Measurements from ENCODE around the gene SYNCRIP. TPM values are rescaled to one million over a fixed set of nuclear protein-coding genes. Genes with fewer than 3 reads are reported as not detected.
A peak's percentile ranks its signal among the peaks of the same experiment; 100 is the strongest.

SYNCRIP gene
- total and polyA plus RNA-seq, 2 of the 13 experiments (the other 11 are each of a cell fraction or from before 2014, with no cell fraction given): 8.1 to 112 TPM

DNA sequence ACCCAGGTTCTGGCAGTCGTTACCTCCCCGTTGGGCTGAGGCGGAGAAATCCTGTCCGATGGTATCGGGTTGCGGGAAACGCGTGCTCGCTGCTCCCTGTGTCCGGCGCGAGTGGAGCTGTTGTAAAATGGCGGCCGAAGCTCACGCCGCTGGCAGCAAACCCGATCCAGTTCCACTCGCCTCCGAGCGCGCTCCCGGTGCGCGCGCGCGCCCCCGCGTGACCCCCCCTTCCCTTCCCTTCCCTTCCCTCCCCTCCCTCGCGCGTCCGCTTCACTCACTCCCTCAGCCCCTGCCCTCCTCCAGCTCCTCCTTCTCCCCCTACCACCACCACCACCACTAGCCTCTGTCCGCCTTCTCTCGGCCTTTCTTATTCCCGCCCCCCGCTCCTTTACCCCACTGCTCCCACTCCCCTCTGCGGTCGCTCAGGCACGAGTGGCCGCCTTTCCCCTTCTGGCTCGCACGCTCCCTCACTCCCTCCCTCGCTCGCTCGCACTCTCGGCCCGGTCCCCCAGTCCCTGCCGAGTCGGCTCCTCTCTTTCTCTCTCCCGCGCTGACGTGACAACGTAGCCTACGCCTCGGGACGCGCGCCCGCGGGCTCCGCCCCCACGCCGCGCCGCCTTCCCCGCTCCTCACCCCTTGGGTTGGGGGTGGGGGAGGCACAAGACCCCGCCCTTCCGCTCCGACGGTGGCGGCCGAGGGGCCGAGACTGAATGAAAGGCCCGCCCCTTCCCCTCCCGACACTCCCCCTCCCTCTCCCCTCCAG lies at the start of gene SYNCRIP (continued):
- TF ChIP-seq SMAD1 (CRISPR knock-in tag; IDR thresholded peaks at IDR 0.05; ENCODE audit: borderline replicate concordance, low read depth) (no peak), KLF13 (CRISPR knock-in tag; IDR thresholded peaks at IDR 0.05) (no peak), FOXC1 (CRISPR knock-in tag; IDR thresholded peaks at IDR 0.05; ENCODE audit: borderline replicate concordance) (0 out of 2 replicates have a peak, but pooled peaks have one; percentile 21), NKX3-1 (CRISPR knock-in tag; IDR thresholded peaks at IDR 0.05) (0 out of 2 replicates have a peak, but pooled peaks have one; percentile 8), SP5 (CRISPR knock-in tag; IDR thresholded peaks at IDR 0.05; ENCODE audit: borderline replicate concordance, low read depth) (peak; percentile 85), RNF2 (conservative IDR thresholded peaks at IDR 0.05; ENCODE audit: low read depth) (no peak), TEAD2 (CRISPR knock-in tag; IDR thresholded peaks at IDR 0.05) (no peak), ZNF672 (CRISPR knock-in tag; IDR thresholded peaks at IDR 0.05) (0 out of 2 replicates have a peak, but pooled peaks have one; percentile 42), ZNF652 (CRISPR knock-in tag; IDR thresholded peaks at IDR 0.05; ENCODE audit: borderline replicate concordance, low read depth) (no peak), PHF5A (CRISPR knock-in tag; IDR thresholded peaks at IDR 0.05; ENCODE audit: low read depth, unreplicated experiment) (no peak), MAZ (IDR thresholded peaks at IDR 0.05; ENCODE audit: borderline replicate concordance, low read depth, low read length) (peak; percentile 75), MAZ (CRISPR knock-in tag; IDR thresholded peaks at IDR 0.05; ENCODE audit: low read depth) (peak; percentile 74; the same call in 1 of the 2 replicates), SIX4 (CRISPR knock-in tag; IDR thresholded peaks at IDR 0.05) (no peak), ADNP (CRISPR knock-in tag; IDR thresholded peaks at IDR 0.05) (no peak), MTA1 (CRISPR knock-in tag; IDR thresholded peaks at IDR 0.05; ENCODE audit: borderline replicate concordance) (no peak)
- TF ChIP-seq, protein P1, sequence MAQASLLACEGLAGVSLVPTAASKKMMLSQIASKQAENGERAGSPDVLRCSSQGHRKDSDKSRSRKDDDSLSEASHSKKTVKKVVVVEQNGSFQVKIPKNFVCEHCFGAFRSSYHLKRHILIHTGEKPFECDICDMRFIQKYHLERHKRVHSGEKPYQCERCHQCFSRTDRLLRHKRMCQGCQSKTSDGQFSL (CRISPR knock-in tag; IDR thresholded peaks at IDR 0.05): peak; percentile 92
- TF ChIP-seq, protein P2, sequence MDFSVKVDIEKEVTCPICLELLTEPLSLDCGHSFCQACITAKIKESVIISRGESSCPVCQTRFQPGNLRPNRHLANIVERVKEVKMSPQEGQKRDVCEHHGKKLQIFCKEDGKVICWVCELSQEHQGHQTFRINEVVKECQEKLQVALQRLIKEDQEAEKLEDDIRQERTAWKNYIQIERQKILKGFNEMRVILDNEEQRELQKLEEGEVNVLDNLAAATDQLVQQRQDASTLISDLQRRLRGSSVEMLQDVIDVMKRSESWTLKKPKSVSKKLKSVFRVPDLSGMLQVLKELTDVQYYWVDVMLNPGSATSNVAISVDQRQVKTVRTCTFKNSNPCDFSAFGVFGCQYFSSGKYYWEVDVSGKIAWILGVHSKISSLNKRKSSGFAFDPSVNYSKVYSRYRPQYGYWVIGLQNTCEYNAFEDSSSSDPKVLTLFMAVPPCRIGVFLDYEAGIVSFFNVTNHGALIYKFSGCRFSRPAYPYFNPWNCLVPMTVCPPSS (IDR thresholded peaks at IDR 0.05): no peak
- TF ChIP-seq, protein P3, sequence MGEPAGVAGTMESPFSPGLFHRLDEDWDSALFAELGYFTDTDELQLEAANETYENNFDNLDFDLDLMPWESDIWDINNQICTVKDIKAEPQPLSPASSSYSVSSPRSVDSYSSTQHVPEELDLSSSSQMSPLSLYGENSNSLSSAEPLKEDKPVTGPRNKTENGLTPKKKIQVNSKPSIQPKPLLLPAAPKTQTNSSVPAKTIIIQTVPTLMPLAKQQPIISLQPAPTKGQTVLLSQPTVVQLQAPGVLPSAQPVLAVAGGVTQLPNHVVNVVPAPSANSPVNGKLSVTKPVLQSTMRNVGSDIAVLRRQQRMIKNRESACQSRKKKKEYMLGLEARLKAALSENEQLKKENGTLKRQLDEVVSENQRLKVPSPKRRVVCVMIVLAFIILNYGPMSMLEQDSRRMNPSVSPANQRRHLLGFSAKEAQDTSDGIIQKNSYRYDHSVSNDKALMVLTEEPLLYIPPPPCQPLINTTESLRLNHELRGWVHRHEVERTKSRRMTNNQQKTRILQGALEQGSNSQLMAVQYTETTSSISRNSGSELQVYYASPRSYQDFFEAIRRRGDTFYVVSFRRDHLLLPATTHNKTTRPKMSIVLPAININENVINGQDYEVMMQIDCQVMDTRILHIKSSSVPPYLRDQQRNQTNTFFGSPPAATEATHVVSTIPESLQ (CRISPR knock-in tag; conservative IDR thresholded peaks at IDR 0.05): no peak
- TF ChIP-seq, protein P4, sequence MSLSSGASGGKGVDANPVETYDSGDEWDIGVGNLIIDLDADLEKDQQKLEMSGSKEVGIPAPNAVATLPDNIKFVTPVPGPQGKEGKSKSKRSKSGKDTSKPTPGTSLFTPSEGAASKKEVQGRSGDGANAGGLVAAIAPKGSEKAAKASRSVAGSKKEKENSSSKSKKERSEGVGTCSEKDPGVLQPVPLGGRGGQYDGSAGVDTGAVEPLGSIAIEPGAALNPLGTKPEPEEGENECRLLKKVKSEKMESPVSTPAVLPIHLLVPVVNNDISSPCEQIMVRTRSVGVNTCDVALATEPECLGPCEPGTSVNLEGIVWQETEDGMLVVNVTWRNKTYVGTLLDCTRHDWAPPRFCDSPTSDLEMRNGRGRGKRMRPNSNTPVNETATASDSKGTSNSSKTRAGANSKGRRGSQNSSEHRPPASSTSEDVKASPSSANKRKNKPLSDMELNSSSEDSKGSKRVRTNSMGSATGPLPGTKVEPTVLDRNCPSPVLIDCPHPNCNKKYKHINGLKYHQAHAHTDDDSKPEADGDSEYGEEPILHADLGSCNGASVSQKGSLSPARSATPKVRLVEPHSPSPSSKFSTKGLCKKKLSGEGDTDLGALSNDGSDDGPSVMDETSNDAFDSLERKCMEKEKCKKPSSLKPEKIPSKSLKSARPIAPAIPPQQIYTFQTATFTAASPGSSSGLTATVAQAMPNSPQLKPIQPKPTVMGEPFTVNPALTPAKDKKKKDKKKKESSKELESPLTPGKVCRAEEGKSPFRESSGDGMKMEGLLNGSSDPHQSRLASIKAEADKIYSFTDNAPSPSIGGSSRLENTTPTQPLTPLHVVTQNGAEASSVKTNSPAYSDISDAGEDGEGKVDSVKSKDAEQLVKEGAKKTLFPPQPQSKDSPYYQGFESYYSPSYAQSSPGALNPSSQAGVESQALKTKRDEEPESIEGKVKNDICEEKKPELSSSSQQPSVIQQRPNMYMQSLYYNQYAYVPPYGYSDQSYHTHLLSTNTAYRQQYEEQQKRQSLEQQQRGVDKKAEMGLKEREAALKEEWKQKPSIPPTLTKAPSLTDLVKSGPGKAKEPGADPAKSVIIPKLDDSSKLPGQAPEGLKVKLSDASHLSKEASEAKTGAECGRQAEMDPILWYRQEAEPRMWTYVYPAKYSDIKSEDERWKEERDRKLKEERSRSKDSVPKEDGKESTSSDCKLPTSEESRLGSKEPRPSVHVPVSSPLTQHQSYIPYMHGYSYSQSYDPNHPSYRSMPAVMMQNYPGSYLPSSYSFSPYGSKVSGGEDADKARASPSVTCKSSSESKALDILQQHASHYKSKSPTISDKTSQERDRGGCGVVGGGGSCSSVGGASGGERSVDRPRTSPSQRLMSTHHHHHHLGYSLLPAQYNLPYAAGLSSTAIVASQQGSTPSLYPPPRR (CRISPR knock-in tag; IDR thresholded peaks at IDR 0.05; ENCODE audit: borderline replicate concordance): no peak
- TF ChIP-seq, protein P5, sequence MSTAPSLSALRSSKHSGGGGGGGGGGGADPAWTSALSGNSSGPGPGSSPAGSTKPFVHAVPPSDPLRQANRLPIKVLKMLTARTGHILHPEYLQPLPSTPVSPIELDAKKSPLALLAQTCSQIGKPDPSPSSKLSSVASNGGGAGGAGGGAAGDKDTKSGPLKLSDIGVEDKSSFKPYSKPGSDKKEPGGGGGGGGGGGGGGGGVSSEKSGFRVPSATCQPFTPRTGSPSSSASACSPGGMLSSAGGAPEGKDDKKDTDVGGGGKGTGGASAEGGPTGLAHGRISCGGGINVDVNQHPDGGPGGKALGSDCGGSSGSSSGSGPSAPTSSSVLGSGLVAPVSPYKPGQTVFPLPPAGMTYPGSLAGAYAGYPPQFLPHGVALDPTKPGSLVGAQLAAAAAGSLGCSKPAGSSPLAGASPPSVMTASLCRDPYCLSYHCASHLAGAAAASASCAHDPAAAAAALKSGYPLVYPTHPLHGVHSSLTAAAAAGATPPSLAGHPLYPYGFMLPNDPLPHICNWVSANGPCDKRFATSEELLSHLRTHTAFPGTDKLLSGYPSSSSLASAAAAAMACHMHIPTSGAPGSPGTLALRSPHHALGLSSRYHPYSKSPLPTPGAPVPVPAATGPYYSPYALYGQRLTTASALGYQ (CRISPR knock-in tag; IDR thresholded peaks at IDR 0.05): no peak

Measured in HepG2 (cell line).